ENCODE data around the gene PIMREG.

DNA sequence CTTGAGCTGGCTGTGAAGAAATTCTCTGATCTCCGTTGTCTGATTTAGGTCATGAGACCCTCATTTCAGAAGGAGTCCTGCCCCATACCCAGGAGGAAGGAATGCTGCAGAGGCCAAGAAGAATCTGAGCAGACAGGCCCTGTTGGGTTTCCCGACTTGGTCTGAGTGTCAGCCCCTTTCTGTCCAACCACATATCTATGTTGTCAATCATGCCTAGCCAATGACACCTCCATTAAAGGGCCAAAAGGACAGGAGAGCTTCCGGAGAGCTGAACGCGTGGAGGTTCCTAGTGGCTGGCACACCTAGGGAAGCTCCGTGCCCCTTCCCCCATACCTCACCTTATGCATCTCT lies 37.8 kb downstream of the PIMREG start:
- TF ChIP-seq POLR2A (IDR thresholded peaks at IDR 0.05): no peak
- TF ChIP-seq, protein P1, sequence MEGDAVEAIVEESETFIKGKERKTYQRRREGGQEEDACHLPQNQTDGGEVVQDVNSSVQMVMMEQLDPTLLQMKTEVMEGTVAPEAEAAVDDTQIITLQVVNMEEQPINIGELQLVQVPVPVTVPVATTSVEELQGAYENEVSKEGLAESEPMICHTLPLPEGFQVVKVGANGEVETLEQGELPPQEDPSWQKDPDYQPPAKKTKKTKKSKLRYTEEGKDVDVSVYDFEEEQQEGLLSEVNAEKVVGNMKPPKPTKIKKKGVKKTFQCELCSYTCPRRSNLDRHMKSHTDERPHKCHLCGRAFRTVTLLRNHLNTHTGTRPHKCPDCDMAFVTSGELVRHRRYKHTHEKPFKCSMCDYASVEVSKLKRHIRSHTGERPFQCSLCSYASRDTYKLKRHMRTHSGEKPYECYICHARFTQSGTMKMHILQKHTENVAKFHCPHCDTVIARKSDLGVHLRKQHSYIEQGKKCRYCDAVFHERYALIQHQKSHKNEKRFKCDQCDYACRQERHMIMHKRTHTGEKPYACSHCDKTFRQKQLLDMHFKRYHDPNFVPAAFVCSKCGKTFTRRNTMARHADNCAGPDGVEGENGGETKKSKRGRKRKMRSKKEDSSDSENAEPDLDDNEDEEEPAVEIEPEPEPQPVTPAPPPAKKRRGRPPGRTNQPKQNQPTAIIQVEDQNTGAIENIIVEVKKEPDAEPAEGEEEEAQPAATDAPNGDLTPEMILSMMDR (IDR thresholded peaks at IDR 0.05): no peak
